Activated CD4-positive, CD25-positive, alpha-beta regulatory T cell treated with anti-CD3 and anti-CD28 coated beads, Interleukin-2, amount 50 U/mL, for 24 hours (primary cell): Measurements from ENCODE around the gene RNF112.

ENCODE experiments used
- ATAC-seq, 2 donors: fragments of 150-1000 bp; cut with Tn5 transposase; one replicate each; pipeline ENCODE4 v1.10.0; 2021; ENCODE audit warnings: mild to moderate bottlenecking in 1 of 2, moderate library complexity in 1 of 2

The RNF112 gene

DNA sequence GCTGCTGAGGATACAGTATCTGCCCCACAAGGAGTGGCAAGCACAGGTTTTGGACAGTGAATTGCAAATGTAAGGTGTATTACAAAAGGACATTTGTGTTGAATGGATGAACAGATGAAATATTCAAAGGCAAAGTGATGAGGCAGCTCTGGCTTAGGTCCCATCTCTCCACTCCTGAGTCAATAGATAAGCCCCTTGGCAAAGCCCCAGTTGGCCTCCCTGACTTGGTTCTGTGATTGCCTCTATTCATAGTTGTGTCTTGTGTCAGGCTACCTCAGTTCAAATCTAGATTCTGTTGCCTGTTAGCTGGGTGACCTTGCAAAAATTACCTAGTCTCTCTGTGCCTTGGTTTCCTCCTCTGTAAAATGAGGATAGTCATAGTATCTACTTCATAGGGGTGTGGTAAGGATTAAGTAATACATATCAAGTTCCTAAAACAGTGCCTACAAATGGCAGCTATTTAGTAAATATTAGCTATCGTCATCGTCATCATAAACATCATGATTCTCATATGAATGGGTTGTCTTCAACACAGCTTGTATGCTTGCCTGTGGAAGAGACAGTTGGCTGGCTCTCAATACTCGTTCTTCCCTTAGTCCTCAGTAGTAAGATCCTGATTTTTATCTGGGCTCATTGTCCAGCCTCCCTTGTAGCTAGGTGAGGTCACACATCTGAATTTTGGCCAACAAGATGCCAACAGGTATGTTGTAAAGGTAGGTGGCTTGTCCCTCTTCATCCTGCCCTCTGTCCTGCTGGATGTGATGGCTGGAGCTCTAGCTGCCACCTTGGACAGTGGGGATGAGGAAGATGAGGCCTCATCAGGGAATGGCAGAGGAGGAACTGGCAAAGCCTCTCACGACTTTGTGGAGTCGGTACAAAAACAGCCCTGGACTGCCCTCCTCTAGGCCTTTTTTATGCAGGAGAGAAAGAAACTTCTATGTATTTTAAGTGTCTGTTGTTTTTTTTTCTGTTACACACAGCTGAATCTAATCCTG lies 21.9 kb upstream of the RNF112 start:
- no peak for ATAC-seq

- no peak for ATAC-seq
Observed at GRCh38 chr17:19390951-19391350, 20.1 kb upstream of the RNF112 start.

- ATAC-seq = no peak
Observed at GRCh38 chr17:19391432-19391831, 19.6 kb upstream of the RNF112 start.

DNA sequence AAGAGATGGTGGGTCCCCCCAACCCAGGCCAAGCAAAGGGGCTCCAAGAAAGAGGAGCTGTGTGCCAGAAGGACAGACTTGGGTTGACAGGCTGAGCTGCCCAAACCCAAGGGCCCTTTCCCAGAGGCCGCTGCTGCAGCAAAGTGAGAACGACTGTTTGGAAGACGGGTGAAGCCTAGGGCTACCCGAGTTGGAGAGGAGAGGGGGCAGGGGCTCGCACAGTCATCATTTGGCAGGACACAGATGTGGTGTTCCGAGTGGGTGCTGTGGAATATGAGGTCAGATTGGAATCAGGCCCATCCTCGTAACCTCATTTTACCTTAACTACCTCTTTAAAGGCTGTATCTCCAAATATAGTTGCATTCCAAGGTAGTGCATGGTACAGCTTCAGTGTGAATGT lies 18.7 kb upstream of the RNF112 start:
- no peak for ATAC-seq

- no peak for ATAC-seq
Observed at GRCh38 chr17:19397556-19398041, 13.4 kb upstream of the RNF112 start.

DNA sequence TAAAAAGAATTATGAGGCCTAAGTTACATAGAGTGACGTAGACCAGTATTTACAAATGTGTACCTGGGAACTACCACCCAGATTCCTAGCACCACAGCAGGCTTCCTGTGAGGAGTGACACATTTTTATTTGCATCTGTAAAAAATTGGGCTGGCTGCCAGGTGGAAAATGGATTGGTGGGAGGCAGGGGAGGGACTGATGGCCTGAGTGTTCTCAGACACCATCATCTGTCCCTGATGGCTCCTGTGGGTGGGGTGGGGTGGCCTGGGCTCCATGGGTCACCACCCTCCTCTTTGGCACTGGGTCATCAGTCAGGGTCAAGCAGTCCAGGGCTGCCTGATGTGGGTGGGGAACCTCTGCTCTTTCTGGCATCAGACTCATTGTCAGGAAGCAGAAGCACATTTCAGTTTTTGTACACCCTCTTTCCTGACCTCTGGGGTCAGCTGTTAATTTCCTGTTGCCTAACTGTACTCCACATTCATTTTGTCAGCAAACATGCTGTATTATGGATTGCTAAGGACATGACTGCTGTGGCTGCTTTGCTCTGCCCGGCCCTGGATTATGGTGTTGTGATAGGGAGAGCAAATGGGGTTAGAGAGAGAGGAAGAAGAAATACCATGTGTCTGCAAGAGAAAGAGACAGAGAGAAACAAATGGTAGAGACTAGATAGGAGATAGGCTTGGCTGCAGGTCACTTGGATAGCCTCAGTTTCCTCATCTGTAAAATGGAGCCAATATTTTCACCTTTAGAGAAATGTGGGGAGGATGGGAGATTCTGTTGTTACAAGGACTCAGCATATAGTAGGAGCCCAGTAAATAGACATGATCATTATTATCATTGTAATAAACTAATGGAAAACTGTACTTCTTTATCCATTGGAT lies 12.5 kb upstream of the RNF112 start:
- ATAC-seq = no peak

- ATAC-seq = no peak
Observed at GRCh38 chr17:19399750-19400450, 11.1 kb upstream of the RNF112 start.

DNA sequence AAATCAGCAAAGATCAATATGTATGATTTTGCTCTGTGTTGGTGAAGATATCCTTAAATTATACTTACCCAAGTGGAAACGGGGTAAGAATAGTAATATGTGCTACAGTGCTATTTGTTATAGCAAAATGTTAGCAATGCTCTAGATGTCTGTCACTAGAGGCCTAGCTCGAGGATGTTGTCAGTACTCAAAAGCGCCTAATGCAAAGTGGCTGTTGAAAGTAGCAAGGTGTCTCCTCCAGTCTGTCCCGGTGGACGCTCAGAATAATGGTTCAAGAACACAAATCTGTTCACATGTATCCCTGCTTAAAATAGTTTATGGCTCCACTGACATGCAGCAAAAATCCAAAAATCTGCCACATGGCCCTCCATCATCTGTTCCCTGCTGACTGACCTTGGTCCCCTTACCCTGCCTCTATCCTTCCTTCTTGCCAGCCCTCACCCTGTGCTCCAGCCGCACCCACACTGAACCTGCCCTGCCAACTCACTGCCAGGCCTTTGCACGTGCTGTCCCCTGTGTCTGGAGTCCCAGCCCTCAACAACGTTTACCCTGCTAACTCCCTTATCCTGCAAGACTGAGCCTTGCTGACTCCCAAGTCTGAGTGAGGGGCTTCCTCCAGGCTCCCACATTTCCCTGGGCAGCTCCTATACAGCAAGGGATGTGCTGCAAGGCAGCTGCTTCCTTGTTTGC lies 9.6 kb upstream of the RNF112 start:
- no peak for ATAC-seq

- ATAC-seq = no peak
Observed at GRCh38 chr17:19402171-19402570, 8.9 kb upstream of the RNF112 start.

DNA sequence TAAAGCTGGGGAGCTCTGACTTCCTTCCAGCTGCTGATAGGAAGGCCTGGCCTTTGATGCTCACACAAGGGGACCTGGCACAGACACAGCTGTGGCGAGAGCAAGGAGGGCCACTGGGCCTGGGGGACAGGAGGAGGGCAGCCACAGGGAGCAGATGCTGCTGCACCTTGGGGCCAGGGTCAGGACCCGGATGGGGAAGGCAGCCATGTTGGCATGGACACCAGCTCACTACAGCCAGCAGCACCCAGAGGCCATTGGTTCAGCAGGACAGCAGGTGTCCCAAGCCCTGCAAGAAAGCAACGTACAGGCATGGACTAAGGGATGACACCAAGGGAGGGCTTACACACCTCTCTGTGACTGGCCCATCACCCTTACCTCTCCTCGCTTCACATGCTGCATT lies 8.0 kb upstream of the RNF112 start:
- no peak for ATAC-seq

DNA sequence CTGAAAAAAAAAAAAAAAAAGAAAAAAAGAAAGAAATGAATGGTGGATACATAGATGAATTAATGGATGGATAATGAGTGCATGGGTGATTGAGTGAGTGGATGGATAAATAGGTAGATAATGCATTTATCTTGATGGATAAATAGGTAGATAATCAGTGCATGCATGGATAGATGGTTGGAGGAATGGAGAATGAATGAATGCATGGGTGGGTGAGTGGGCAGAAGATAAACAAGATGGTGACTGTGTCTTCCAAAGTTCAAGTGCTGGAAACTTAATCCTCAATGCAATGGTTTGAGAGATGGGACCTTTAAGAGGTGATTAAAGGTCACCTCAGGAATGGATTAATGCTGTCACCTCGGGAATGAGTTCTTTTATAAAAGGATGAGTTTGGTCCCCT lies 6.8 kb upstream of the RNF112 start:
- ATAC-seq = no peak

GRCh38 chr17:19405114-19405513 lies 5.9 kb upstream of the RNF112 start:
- ATAC-seq = no peak

- ATAC-seq = no peak
Observed at GRCh38 chr17:19407601-19408345, 3.3 kb upstream of the RNF112 start.

DNA sequence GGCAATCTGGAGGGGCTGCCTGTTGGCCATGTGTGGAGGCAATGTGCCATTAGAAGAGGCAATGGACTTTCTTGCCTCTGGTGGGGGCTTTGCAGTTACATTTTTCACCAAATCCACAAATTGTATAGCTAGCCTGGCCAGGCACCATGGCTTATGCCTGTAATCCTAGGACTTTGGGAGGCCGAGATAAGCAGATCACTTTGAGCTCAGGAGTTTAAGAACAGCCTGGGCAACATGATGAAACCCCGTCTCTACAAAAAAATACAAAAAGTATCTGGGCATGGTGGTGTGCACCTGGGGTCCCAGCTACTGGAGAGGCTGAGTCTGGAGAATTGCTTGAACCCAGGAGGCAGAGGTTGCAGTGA lies 2.7 kb upstream of the RNF112 start:
- ATAC-seq = no peak

DNA sequence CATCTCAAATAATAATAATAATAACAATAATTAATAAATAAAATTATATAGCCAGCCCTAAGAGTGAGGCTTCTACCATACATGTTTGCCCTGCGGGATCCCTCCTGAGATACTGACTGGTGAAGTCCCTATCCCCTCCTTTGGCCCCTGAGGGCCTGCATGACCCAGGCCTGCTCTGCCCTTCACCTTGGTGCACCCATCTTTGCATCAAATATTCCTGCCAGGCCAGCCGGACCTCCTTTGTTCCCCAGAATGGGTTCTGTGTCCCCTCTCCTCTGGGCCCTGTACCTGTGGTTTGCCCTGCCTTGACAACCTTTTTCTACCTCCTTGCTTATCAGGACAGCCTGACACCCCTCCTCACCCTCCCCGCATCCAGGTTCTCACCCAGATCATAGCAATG lies 2.0 kb upstream of the RNF112 start:
- ATAC-seq = no peak

DNA sequence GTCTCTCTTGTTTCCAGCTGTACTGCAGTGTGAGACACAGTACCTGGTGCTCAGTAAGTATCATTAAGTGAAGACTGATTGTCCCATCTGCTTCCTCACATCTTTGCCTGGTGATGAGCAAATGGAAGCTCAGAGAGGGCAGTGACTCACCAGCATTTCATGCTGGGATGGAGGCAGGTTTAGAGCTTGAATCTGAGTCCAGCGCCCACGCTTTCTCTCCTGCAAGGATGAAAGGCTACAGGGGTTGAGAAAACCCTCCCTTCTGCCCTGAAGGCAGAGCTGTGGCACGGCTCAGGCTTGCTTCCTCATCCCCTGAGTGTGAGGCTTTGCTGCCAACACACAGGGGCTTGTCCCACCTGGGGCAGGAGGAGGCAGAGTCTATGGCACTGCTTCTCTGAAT lies 1.5 kb upstream of the RNF112 start:
- no peak for ATAC-seq

DNA sequence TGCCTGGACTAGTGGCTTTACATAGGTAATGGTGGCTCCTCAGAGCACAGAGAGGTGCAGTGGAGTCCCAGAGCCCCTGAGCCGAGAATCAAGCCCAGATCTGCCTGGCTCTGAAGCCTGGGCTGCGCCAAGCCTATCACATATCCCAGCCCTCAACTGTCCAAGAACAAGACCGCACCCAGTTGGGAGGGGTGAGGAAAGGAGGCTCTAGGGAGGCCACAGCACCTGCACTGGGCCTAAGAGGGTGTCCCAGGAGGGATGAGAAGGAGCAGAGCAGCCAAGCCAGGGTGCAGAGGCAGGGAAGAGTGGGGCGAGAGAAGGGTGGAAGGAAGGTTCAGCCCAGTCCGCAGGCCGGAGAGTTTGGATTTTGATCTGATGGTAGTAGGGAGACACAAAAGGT lies 941 bp upstream of the RNF112 start:
- no peak for ATAC-seq

DNA sequence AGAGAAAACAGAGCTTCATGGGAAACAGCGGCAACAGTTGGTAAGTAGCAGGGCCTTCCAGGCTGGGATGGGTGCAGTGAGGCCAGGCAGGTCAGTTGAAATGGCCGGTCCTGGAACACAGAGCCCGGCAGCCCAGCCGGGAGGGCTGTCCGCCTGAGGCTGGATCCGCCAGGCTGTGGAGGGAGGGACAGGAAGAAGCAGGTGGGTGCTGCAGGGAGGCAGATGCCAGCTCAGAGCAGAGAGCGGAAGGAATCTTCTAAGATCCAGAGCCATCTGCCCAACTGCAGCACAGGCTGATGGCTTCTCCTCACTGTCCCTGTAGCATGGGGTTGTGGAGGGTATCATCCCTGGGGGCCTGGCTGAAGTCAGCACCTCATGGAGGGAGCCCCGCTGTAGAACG lies 599 bp downstream of the RNF112 start:
- no peak for ATAC-seq

- no peak for ATAC-seq
Observed at GRCh38 chr17:19412510-19412909, 1.5 kb downstream of the RNF112 start.

DNA sequence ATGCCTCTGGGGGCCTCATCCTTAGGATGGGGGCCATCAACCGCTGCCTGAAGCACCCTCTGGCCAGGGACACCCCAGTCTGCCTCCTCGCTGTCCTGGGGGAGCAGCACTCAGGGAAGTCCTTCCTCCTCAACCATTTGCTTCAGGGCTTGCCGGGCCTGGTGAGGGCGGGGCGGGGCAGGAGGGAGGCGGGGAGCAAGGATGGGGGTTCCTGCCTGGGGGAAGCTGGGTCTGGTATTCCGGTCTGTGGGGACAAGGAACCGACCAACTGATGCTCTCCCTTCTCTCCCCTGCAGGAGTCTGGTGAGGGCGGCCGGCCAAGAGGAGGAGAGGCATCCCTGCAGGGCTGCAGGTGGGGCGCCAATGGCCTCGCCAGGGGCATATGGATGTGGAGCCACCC lies 2.0 kb downstream of the RNF112 start:
- no peak for ATAC-seq

DNA sequence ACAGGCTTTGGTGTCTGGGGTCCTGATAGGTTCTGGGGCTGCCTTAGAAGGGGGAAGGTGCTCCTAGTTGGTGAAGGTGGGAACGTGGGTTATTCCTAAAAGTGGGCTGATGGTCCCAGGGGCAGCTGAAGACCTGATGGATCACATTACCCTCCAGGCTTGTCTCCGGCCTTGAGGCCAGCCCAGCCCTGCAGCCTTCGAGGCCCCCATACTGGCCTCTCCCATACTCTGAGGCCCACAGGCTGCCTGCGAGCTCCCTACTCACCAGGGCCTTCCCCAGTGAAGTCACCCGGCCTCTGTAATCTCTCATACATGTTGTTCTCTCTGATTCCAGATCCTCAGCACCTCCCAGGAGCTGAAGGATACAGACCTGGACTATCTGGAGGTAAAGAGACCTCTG lies 2.7 kb downstream of the RNF112 start:
- no peak for ATAC-seq
